Activated B cell treated with CpG ODN at 0.5 μM for 24 hours (primary cell): ENCODE measurements around the gene STIM2. TPM values are rescaled to one million over a fixed set of nuclear protein-coding genes. Genes with fewer than 3 reads are reported as not detected.

Experiments
- ATAC-seq: fragments of 200-7000 bp; cut with Tn5 transposase; one replicate; pipeline ENCODE4 v1.10.0; 2021; ENCODE audit warnings: low read depth, mild to moderate bottlenecking, moderate library complexity
- CTCF ChIA-PET: fragments of 350-600 bp; sonication (Branson Sonifier 250); formaldehyde crosslinking; loops from one replicate; lab custom pipeline; 2021; ENCODE audit warnings: antibody characterized with exemption; lab: Charles Lee
- POLR2A ChIA-PET: fragments of 350-600 bp; sonication (Branson Sonifier 250); formaldehyde crosslinking; loops from one replicate; lab custom pipeline; 2021; ENCODE audit warnings: antibody characterized with exemption; lab: Charles Lee
- DNase-seq: peaks from one replicate; pipeline ENCODE4 v3.0.0; 2022
- H3K27ac Mint-ChIP-seq: one replicate; pipeline ENCODE4 v1.8.0; 2020; ENCODE audit warnings: mixed read lengths
- H3K27me3 Mint-ChIP-seq: one replicate; pipeline ENCODE4 v1.8.0; 2021; ENCODE audit warnings: mixed read lengths
- H3K36me3 Mint-ChIP-seq: one replicate; pipeline ENCODE4 v1.8.0; 2021; ENCODE audit warnings: low read depth, mixed read lengths
- H3K4me1 Mint-ChIP-seq: one replicate; pipeline ENCODE4 v1.8.0; 2021; ENCODE audit warnings: mixed read lengths
- H3K4me3 Mint-ChIP-seq: one replicate; pipeline ENCODE4 v1.8.0; 2020; ENCODE audit warnings: mild to moderate bottlenecking, mixed read lengths
- H3K9me3 Mint-ChIP-seq: one replicate; pipeline ENCODE4 v1.8.0; 2020; ENCODE audit warnings: mixed read lengths
- intact Hi-C: fragments of 100-400 bp; cut with micrococcal nuclease; formaldehyde crosslinking; loops from one replicate; pipeline ENCODE4 v1.15.1; 2024
- total RNA-seq: library from RNA; stranded (reverse); gene quantifications from 2 replicates; pipeline ENCODE4 v1.2.3, GENCODE V29; 2022
- TF ChIP-seq, protein P1 (sequence below): fragments of 200-600 bp; IDR thresholded peaks from one replicate; pipeline ENCODE4 v1.8.0; 2022; ENCODE audit warnings: antibody characterized with exemption, mild to moderate bottlenecking

STIM2 gene
- total RNA-seq, 1 donor from 2014 or later, result 59.8 TPM

DNA sequence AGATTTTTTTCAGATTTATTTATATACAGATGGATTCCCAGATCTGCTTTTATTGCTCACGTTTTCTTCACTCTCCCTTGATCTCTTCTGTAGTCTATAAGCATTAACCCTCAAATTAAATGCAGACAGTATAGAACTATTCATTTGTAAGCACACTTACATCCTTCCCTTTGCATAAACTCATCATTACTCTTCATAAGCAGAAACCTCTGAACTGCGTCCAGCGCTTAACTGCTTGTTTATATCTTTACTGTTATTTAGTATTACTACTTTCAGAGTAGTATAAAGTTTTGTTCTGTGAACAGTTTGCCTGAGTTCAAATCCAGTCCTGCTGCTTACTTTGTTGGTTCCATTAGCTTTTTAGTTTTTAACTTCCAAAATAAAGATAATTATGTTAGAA is 132.9 kb downstream of the STIM2 start:
- H3K27ac Mint-ChIP-seq, result no peak overlapping the region
- ChIA-PET POLR2A (interaction anchor here (0.8 to 4.0 kb wide), 7 partner anchors 14 to 247 kb away, joined by 3 to 57 read pairs (median 3); partner anchors contain the start of gene STIM2), CTCF (interaction anchor here (1.8 to 2.4 kb wide), 2 partner anchors 8 to 132 kb away, joined by 4 to 7 read pairs; partner anchors contain the start of gene STIM2)
- no peak for DNase-seq
- ATAC-seq, result peak; percentile 22
- H3K27me3 Mint-ChIP-seq, result no peaks in the 10 kb centered on the region
- H3K9me3 Mint-ChIP-seq, result peaks cover 11% of the 10 kb centered on the region
- no peak overlapping the region for H3K4me3 Mint-ChIP-seq
- TF ChIP-seq, protein P1, sequence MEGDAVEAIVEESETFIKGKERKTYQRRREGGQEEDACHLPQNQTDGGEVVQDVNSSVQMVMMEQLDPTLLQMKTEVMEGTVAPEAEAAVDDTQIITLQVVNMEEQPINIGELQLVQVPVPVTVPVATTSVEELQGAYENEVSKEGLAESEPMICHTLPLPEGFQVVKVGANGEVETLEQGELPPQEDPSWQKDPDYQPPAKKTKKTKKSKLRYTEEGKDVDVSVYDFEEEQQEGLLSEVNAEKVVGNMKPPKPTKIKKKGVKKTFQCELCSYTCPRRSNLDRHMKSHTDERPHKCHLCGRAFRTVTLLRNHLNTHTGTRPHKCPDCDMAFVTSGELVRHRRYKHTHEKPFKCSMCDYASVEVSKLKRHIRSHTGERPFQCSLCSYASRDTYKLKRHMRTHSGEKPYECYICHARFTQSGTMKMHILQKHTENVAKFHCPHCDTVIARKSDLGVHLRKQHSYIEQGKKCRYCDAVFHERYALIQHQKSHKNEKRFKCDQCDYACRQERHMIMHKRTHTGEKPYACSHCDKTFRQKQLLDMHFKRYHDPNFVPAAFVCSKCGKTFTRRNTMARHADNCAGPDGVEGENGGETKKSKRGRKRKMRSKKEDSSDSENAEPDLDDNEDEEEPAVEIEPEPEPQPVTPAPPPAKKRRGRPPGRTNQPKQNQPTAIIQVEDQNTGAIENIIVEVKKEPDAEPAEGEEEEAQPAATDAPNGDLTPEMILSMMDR, result no peak
- H3K36me3 Mint-ChIP-seq, result peaks cover 32% of the 10 kb centered on the region
- intact Hi-C loops, result loop anchor here (1.0 to 10.0 kb wide), 6 partner anchors 41 to 1131 kb away; partner anchors contain the start of genes SEL1L3 and SMIM20
- peaks cover 12% of the 10 kb centered on the region for H3K4me1 Mint-ChIP-seq

DNA sequence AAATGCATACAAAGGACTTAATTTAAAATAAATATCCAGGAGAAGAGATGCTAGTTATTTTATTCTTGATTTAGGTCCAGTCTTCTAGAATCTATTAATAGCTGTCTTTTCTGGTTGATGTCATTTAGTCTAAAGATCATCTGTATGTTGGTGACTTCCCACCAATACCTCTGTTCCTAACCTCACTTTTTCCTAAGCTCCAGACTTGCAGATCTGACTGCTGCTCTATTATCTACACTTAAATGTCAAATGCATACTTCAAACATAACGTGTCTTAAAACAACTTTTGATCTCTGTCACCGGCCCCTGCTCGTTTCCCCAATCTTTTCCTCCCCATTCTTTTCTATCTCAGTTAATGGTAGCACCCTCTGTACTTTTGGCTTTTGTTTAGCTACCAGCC is 133.3 kb downstream of the STIM2 start:
- intact Hi-C loops, result loop anchor here (1.0 to 10.0 kb wide), 6 partner anchors 42 to 1131 kb away; partner anchors contain the start of genes SEL1L3 and SMIM20
- no peak overlapping the region for H3K27ac Mint-ChIP-seq
- peaks cover 12% of the 10 kb centered on the region for H3K4me1 Mint-ChIP-seq
- CTCF ChIA-PET, result interaction anchor here (1.8 to 2.4 kb wide), 2 partner anchors 8 to 133 kb away, joined by 4 to 7 read pairs; partner anchors contain the start of gene STIM2
- no peaks in the 10 kb centered on the region for H3K27me3 Mint-ChIP-seq
- H3K36me3 Mint-ChIP-seq, result peaks cover 31% of the 10 kb centered on the region
- TF ChIP-seq, protein P1, result no peak
- H3K9me3 Mint-ChIP-seq, result peaks cover 11% of the 10 kb centered on the region
- no peak for DNase-seq
- POLR2A ChIA-PET, result interaction anchor here (1.2 to 4.0 kb wide), 5 partner anchors 15 to 411 kb away, joined by 3 to 57 read pairs (median 7); partner anchors contain the start of genes STIM2 and TBC1D19
- no peak overlapping the region for H3K4me3 Mint-ChIP-seq
- ATAC-seq, result no peak

DNA sequence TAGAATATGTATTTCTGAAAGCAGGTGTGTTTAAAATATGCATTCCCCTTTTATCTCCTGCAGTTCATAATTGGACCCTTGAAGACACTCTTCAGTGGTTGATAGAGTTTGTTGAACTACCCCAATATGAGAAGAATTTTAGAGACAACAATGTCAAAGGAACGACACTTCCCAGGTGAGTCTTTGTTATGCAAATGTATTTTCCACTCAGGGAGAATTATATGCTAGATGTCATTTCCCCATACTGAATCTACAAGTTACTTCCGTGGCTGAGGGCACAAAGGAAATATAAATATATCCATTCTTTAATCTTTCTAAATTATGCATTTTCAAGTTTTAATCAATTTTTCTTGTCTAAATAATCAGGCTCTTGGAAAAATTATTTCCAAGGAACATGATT is 134.7 kb downstream of the STIM2 start:
- ChIA-PET CTCF (interaction anchor here (1.8 kb wide), 1 partner anchor 134 kb away, joined by 4 read pairs; the partner anchor contains the start of gene STIM2), POLR2A (interaction anchor here (1.2 kb wide), 1 partner anchor 412 kb away, joined by 4 read pairs; the partner anchor contains the start of gene TBC1D19)
- Mint-ChIP-seq H3K4me1 (peaks cover 9% of the 10 kb centered on the region), H3K36me3 (peaks cover 24% of the 10 kb centered on the region), H3K9me3 (peaks cover 8% of the 10 kb centered on the region), H3K27ac (no peak overlapping the region), H3K27me3 (no peaks in the 10 kb centered on the region), H3K4me3 (peak overlapping the region; percentile 45)
- intact Hi-C loops, result loop anchor here (10.0 kb wide), 2 partner anchors 911 to 1081 kb away; partner anchors contain the start of gene SMIM20
- DNase-seq (no peak), ATAC-seq (no peak)
- TF ChIP-seq, protein P1, result no peak

DNA sequence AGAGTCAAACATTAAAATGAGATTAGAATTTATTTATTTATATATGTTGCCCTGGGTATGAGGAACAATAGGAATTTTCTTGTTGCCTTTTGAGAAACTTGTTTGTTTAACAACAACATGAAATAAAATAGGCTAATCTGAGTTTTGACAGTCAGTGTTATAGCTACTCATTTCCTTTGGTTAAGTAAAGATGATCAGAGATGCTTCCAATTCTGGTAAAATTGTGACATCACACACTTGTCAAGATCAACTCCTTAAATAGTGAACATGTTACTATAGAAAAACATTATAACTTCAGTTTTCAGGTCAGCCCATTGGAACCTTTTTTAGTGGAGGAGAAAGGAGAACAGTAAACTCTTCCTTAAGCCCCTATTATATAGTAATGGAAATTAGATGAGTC is 136.1 kb downstream of the STIM2 start:
- Mint-ChIP-seq H3K27me3 (no peaks in the 10 kb centered on the region), H3K4me3 (no peak overlapping the region), H3K4me1 (peaks cover 12% of the 10 kb centered on the region), H3K36me3 (peaks cover 15% of the 10 kb centered on the region), H3K9me3 (no peaks in the 10 kb centered on the region), H3K27ac (no peak overlapping the region)
- DNase-seq (no peak), ATAC-seq (no peak)
- POLR2A ChIA-PET, result interaction anchor here (0.7 to 0.8 kb wide), 2 partner anchors 137 to 412 kb away, joined by 3 to 5 read pairs; partner anchors contain the start of gene STIM2
- intact Hi-C loops, result loop anchor here (10.0 kb wide), 2 partner anchors 912 to 1082 kb away; partner anchors contain the start of gene SMIM20
- CTCF ChIA-PET, result no interaction called here
- TF ChIP-seq, protein P1, result no peak

DNA sequence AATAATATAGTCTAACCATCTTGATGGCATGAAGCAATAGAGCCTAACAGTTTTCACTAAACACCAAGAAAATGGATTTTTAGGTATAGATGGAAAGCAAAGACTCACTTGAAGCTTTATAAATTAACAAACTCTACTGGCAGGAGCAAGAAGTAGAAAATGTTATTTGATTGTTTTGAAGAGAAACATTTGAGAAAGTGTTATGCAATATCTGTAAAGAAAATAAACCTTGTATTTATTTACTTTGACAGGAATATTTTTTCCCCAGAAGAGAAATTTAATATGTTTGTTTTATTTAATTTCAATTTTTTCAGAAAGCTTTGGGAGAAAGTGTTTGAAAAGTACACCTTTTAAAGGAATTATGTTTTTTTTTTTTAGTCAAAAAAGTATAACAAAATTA is 139.0 kb downstream of the STIM2 start:
- CTCF ChIA-PET, result interaction anchor here (1.2 to 2.5 kb wide), 3 partner anchors 10 to 138 kb away, joined by 3 to 13 read pairs (median 6); partner anchors contain the start of gene STIM2
- Mint-ChIP-seq H3K27me3 (no peaks in the 10 kb centered on the region), H3K27ac (no peak overlapping the region), H3K36me3 (peaks cover 36% of the 10 kb centered on the region), H3K4me3 (no peak overlapping the region), H3K4me1 (peaks cover 26% of the 10 kb centered on the region), H3K9me3 (no peaks in the 10 kb centered on the region)
- intact Hi-C loops, result loop anchor here (2.0 to 10.0 kb wide), 3 partner anchors 279 to 1085 kb away; partner anchors contain the start of gene SMIM20
- TF ChIP-seq, protein P1, result no peak
- DNase-seq (no peak), ATAC-seq (no peak)
- POLR2A ChIA-PET, result interaction anchor here (0.7 to 1.0 kb wide), 2 partner anchors 8 to 171 kb away, joined by 3 to 5 read pairs; no protein-coding TSS in a partner anchor
